Panc1 (cell line): ENCODE data around the gene BRINP2. TPM values are rescaled to one million over a fixed set of nuclear protein-coding genes. Genes with fewer than 3 reads are reported as not detected.

Experiments
- ATAC-seq: fragments of 200-7000 bp; cut with Tn5 transposase; 2 replicates; pipeline ENCODE4 v1.9.1; 2020; ENCODE audit warnings: mild to moderate bottlenecking, moderate library complexity
- BruUV-seq: library from RNA; stranded (reverse); fragments of 400-500 nt; replicated peaks from 2 replicates; lab custom pipeline; 2021; lab: Mats Ljungman, UMichigan
- CTCF ChIA-PET: fragments of 300-600 bp; sonication (Branson Sonifier 250); formaldehyde crosslinking; loops from one replicate; lab custom pipeline; 2022; ENCODE audit warnings: antibody characterized with exemption; lab: Charles Lee
- POLR2A ChIA-PET: fragments of 300-600 bp; sonication (Branson Sonifier 250); formaldehyde crosslinking; loops from one replicate; lab custom pipeline; 2022; ENCODE audit warnings: antibody characterized with exemption; lab: Charles Lee
- DNase-seq: peaks from one replicate; pipeline ENCODE4 v3.0.0-alpha.2; 2010; ENCODE audit warnings: low read depth, low spot score
- H3K27ac ChIP-seq: 2 replicates; pipeline ENCODE4 v1.5.1; 2011; ENCODE audit warnings: mild to moderate bottlenecking, low read length, inconsistent platforms
- H3K27me3 ChIP-seq: fragments of 200-500 bp; sonication (Bioruptor generic); 2 replicates; pipeline ENCODE4 v1.6.0; 2014; ENCODE audit warnings: low read length, inconsistent platforms; ENCODE audit not compliant: control insufficient read depth, insufficient read depth
- H3K36me3 ChIP-seq: fragments of 200-500 bp; sonication (Bioruptor generic); 2 replicates; pipeline ENCODE4 v1.5.1; 2014; ENCODE audit warnings: inconsistent platforms, mild to moderate bottlenecking, low read length, moderate library complexity; ENCODE audit not compliant: control insufficient read depth, insufficient read depth
- H3K4me1 ChIP-seq: 2 replicates; pipeline ENCODE4 v1.5.1; 2011; ENCODE audit warnings: inconsistent platforms, mild to moderate bottlenecking, low read length, moderate library complexity; ENCODE audit not compliant: control insufficient read depth, insufficient read depth
- H3K4me3 ChIP-seq, 2 experiments: 2 replicates each; pipeline ENCODE4 v1.5.1; 2011 to 2012; ENCODE audit warnings: low read depth in 2 of 2, low read length in 2 of 2, mild to moderate bottlenecking in 2 of 2, inconsistent platforms in 1 of 2, moderate library complexity in 1 of 2
- H3K9me3 ChIP-seq: fragments of 200-500 bp; sonication (Bioruptor generic); 2 replicates; pipeline ENCODE4 v1.5.1; 2014; ENCODE audit warnings: low read depth, mild to moderate bottlenecking, inconsistent platforms, low read length, moderate library complexity; ENCODE audit not compliant: control insufficient read depth, insufficient read depth
- CTCF ChIP-seq: fragments of 450-650 bp; IDR thresholded peaks from 2 replicates; pipeline ENCODE4 v1.5.1; 2017; ENCODE audit warnings: mild to moderate bottlenecking
- POLR2AphosphoS5 ChIP-seq: IDR thresholded peaks from 2 replicates; pipeline ENCODE4 v1.6.1; 2012; ENCODE audit warnings: mild to moderate bottlenecking, low read depth, low read length, moderate library complexity
- REST ChIP-seq, 2 experiments: IDR thresholded peaks; 2 replicates each; pipeline ENCODE4 v1.6.1; 2011 to 2012; ENCODE audit warnings: low read depth in 2 of 2, control low read depth in 1 of 2, low read length in 1 of 2, mild to moderate bottlenecking in 1 of 2, moderate library complexity in 1 of 2; ENCODE audit not compliant: insufficient read depth in 1 of 2
- SIN3A ChIP-seq: IDR thresholded peaks from 2 replicates; pipeline ENCODE4 v1.6.1; 2012; ENCODE audit warnings: low read depth, mild to moderate bottlenecking, low read length, moderate library complexity, borderline replicate concordance; ENCODE audit not compliant: insufficient read depth
- TCF7L2 ChIP-seq: IDR thresholded peaks from 2 replicates; pipeline ENCODE4 v1.6.1; 2011; ENCODE audit warnings: mild to moderate bottlenecking, low read depth, low read length, inconsistent platforms
- in situ Hi-C: cut with HindIII; loops from 2 replicates; pipeline ENCODE4 v1.10.0; 2016; ENCODE audit warnings: low sequenced_read_pairs, low pct_unique_long_range_greater_than_20kb
- intact Hi-C: fragments of 100-400 bp; cut with micrococcal nuclease; formaldehyde crosslinking; loops from one replicate; pipeline ENCODE4 v1.10.0; 2022; ENCODE audit not compliant: unreplicated experiment
- total RNA-seq: library from RNA; stranded (reverse); gene quantifications from one replicate; pipeline ENCODE4 v1.2.1, GENCODE V29; 2021; ENCODE audit not compliant: unreplicated experiment

BRINP2 gene
- total RNA-seq, 1 experiment from 2014 or later = not detected

DNA sequence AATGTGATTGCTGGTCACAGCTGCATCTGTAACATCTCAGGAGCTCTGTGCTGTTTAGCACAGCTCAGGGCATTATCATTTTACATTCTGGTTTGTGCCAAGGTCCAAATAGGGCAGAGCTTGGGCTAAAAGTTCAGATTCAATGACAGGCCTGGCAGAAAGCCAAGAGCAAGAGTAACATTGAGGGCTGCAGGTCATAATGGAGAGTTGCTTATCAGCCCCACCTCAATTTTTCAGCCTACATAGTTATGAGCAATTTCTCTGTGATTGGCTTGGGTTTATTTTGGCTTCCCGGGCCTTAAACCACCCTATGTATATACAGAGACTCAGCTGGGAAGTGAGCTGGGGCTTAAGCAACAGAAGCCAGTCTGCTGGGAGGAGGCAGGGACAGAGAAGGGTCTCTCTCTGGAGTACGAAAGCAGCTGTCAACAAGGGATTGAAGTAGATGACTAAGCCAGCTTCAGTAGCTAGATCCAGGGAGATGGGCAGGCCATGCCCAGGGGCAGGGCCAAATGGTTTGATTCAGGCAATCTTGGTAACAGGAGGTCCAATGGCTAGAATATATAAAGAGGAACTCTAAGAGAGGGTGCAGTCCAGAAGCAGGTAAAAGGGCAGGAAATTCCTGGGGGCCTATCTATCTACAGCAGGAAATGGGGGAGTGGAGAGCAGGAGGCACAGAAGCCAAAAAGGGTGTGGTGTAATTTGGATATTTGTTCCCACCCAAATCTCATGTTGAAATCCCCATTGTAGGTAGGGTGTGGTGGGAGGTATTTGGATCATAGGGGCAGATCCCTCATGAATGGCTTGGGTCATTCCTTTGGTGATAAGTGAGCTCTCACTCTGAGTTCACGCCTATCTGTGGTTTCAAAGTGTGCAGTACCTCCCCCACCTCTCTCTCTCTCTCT lies 49.0 kb downstream of the BRINP2 start:
- in situ Hi-C loops = no loop called here
- Histone ChIP-seq H3K4me1 (no peaks in the 10 kb centered on the region), H3K4me3 (no peak overlapping the region), H3K27ac (no peak overlapping the region), H3K9me3 (no peaks in the 10 kb centered on the region), H3K27me3 (no peaks in the 10 kb centered on the region), H3K36me3 (no peaks in the 10 kb centered on the region)
- ChIA-PET POLR2A (no interaction called here), CTCF (no interaction called here)
- intact Hi-C loops = no loop called here
- ATAC-seq (no peak), DNase-seq (no peak)
- no peak for TF ChIP-seq REST (IDR thresholded peaks at IDR 0.05; ENCODE audit: insufficient read depth in 1 of 2, low read depth in 2 of 2, low read length in 1 of 2)
- BruUV-seq = no TSS peak

- H3K36me3 ChIP-seq = no peaks in the 10 kb centered on the region
- H3K27ac ChIP-seq = no peak overlapping the region
- H3K9me3 ChIP-seq = no peaks in the 10 kb centered on the region
- in situ Hi-C loops = no loop called here
- TF ChIP-seq POLR2AphosphoS5 (no peak), SIN3A (no peak), TCF7L2 (no peak), CTCF (no peak), REST (IDR thresholded peaks at IDR 0.05; ENCODE audit: insufficient read depth in 1 of 2, low read depth in 2 of 2, low read length in 1 of 2) (no peak)
- no peaks in the 10 kb centered on the region for H3K27me3 ChIP-seq
- POLR2A ChIA-PET = no interaction called here
- intact Hi-C loops = no loop called here
- CTCF ChIA-PET = no interaction called here
- BruUV-seq = no TSS peak
- no peak for ATAC-seq
- no peak for DNase-seq
- no peak overlapping the region for H3K4me3 ChIP-seq
- no peaks in the 10 kb centered on the region for H3K4me1 ChIP-seq
These were observed 52.6 kb downstream of the BRINP2 start for GRCh38 chr1:177223359-177223758.
